GM21619 (cell line): ENCODE results near the gene LRIT2.

Experiments
- ATAC-seq: cut with Tn5 transposase; IDR thresholded peaks from one replicate; pipeline ENCODE4 v1.9.1; 2021; ENCODE audit not compliant: unreplicated experiment

Gene LRIT2

GRCh38 chr10:84225427-84226173, at the start of gene LRIT2:
TSS of gene LRIT2 (minus strand) at chr10:84225544. CDS start at chr10:84225520, 24 bp downstream.
- no peak for ATAC-seq

- no peak for ATAC-seq
These were observed 45.4 kb upstream of the LRIT2 start for GRCh38 chr10:84270708-84271107.

DNA sequence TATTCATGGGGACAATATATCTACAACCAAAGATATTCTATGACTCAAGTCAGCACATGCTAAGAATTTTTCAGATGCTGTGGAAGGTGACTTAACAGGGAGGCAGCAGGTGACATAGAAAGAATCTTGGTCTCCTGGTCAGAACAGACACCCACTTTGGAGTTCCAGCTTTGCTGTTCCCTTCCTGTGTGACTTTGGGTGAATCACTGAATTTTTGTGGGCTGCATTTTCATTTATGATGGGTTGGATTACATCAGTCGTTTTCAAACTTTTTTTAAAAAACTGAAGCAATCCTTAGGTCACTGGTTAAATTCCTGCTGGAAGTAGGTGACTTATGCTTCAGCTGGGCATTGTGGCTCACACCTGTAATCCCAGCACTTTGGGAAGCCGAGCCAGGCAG, 44.4 kb upstream of the LRIT2 start:
- no peak for ATAC-seq

- no peak for ATAC-seq
These were observed 43.8 kb upstream of the LRIT2 start for GRCh38 chr10:84269162-84269561.

GRCh38 chr10:84267503-84268126, 42.3 kb upstream of the LRIT2 start:
- peak; percentile 58 for ATAC-seq

GRCh38 chr10:84265418-84265817, 40.1 kb upstream of the LRIT2 start:
- ATAC-seq = no peak

- ATAC-seq = peak; percentile 94
These were observed 39.3 kb upstream of the LRIT2 start for GRCh38 chr10:84264611-84265141.

- no peak for ATAC-seq
These were observed 38.4 kb upstream of the LRIT2 start for GRCh38 chr10:84263716-84264115.

DNA sequence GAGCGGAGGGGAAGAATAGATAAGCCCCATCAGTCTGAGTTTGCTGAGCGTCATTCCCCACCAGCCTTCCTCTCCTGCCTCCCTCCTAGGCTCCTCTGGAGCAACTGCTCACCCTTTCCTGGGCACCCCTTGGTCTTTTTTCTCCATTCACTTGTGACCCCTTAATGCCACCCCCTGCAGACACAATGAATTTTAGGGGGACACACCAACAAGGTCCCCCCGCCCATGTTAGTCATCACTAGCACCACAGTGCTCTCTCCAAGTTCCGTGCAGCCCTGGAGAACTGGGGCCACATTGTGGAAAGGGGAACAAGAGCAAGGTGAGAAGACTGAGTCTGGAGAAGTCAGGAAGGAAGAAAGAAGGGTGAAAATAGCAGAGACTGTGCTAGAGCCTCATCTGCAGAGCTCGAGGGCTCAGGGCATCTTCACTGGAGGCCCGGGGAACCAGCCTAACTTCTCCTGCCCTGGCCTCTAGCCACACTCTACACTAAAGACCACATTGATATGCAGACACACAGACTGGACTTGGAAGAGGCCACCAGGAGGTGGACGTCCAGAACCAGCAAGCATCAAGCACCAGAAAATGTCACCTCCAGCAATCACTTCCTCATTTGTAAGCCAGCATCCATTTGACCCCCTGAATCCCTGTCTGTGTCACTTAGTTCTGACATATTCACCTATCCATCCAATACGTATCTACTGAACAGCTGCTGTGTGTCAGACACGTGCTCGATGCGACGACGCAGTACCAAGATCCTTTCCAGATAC, 37.0 kb upstream of the LRIT2 start:
- no peak for ATAC-seq

- no peak for ATAC-seq
These were observed 36.0 kb upstream of the LRIT2 start for GRCh38 chr10:84261236-84261915.

DNA sequence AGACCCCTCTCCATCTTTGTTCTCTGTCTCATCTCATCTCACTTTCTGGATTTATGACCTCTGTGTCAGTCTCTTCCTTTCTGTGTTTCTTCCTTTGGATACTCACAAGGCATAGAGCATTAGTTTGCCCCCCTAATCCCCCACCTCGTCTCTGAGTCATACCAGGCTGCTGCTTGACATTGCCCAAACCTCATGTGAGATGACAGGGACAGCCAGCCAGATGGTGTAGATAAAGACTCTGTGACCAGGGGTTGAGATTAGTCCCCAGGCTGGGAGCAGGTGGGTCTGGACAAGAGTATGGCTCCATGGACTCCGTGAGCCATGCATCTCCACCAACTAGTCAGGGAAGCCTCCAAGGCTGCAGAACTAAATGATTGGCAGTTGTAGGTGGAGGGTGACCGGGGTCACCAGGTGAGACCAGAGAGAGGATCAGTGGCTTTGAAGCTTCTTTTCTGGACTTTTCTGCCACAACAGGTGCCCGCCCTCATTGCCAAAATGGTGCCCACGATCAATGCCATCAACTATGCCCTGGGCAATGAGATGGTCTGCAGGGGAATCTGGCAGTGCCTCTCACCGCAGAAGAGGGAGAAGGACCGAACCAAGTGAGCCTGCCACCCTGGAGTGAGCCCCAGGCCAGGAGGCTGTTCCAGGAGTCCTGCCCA, 32.8 kb upstream of the LRIT2 start:
- ATAC-seq = no peak

DNA sequence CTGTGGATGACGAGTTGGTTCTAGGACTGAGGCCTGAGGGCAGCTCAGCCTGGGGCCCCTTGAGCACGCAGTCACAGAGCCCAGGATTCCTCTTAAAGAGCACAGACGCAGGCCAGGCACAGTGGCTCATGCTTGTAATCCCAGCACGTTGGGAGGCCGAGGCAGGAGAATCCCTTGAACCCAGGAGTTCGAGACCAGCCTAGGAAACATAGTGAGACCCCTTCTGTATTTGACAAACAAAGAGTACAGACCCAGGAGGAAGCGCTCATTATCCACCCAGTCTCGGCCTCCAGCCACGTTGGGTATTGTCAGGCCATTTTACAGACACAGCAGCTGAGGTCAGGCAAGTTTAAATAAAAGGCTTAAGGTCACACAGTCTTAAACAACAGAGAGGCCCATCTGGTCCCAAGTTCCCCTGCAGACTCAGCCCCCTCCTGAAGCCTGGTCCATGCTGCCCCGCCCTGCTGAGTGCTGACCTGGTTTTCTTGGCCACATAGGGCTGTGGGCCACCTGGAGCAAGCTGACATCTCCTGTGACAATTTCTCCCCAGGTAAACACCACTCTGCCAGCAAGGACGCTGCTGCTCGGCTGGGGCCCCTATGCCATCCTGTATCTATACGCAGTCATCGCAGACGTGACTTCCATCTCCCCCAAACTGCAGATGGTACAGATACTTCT, 32.1 kb upstream of the LRIT2 start:
- ATAC-seq = no peak

GRCh38 chr10:84256510-84257342, 31.4 kb upstream of the LRIT2 start:
- no peak for ATAC-seq

DNA sequence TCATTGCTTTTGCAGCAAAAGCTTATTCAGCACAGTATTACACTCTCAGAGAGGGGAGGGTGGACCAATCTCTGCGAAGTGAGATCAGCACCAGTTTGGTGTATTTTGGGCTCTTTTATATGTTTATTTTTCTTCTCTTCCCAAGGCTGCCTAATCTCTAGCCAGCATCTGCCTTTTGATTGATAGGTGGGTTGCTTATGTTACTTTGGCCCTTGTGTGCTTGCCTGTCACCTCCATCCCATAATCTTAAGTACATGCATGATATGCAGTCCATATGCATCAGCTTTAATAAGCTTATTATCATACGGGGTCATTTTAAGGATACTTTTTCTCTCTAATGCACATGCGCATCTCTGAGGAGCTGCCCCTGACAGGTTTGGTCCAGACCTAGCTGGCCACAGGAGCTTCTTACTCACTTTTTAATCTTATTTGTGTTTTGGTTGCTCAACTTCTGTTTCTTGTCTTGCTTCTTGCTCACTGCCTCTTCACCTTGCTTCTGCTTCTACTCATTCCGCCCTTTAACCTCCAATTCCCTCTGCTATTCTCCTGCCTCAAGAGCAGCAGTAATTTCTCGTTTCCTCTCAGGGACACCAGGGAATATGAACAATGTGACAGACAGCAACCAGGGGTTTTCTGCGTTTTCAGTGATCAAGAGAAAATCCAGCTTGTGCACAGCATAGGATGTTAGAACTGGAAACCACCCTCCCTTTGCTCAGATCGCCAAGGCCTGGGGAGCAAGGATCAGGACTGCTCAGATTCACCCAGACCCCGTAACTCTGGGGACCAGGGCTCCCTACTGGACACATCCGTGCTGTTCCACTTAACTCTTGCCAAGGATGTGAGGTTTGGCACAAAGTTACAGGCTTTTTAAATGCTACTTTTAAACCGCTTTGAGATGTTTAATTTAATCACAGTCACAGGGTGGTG, 29.5 kb upstream of the LRIT2 start:
- ATAC-seq = no peak

DNA sequence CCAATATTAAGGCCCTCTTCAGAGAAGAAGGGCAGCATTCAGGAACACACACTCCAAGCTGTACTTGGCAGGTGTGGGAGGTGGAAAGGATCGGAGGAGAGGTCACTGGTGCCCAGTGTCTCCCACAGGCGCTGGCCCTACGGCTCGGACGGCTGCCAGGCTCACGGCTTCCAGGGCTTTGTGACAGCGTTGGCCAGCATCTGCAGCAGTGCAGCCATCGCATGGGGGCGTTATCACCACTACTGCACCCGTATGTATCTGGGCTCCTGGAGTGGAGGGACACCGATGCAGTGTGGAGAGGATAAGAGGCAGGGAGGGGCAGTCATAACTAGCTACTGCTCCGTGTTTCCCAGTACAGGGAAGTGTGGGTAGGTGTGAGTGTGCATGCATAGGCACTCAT, 23.4 kb upstream of the LRIT2 start:
- no peak for ATAC-seq

- ATAC-seq = no peak
These were observed 22.2 kb upstream of the LRIT2 start for GRCh38 chr10:84247496-84247895.

DNA sequence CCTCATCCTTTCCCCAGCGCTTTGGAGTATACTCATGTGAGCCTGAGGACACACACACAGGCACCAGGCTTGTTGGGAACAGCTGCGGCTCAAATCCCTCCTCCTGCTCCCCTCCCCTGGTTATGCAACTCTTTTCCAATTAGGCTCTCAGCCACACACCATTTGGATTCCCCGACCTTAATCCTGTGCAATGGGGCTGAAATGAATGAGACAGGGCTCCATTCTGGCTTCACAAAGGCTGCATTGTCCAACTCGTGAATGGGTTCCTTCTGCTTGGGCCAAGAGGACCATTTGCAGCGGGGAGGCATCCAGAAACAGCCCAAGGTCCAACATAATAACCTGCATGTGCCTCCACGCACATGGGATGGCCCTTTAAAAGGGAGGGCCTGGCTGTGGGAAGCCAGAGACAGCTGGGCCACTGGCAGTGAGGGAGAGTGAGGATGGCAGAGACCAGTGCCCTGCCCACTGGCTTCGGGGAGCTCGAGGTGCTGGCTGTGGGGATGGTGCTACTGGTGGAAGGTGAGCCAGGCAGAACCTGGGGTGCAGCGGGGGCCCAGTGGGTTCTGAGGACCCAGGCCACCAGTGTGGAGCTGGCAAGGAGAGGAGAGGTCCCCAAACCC, 19.4 kb upstream of the LRIT2 start, which contains the start of gene RGR:
Gene RGR (plus strand): TSS at position 403 of the 620 bp plus-strand sequence. CDS start 38 bp downstream, at position 441.
- ATAC-seq = no peak
